Esophagus muscularis mucosa (tissue), 4 donors: ENCODE data around the gene NELFCD. TPM values are rescaled to one million over a fixed set of nuclear protein-coding genes. Genes with fewer than 3 reads are reported as not detected.

ENCODE experiments used
- DNase-seq: peaks from one replicate; pipeline ENCODE4 v3.0.0-alpha.2; 2017; ENCODE audit errors: extremely low spot score
- H3K27ac ChIP-seq, 4 donors: fragments of 200-600 bp; sonication (generic); replicated peaks in 1 of 4; 1 replicate in 3 of 4; 2 replicates in 1 of 4; pipeline ENCODE4 v1.5.1; 2016 to 2019; ENCODE audit warnings: mild to moderate bottlenecking in 1 of 4
- H3K27me3 ChIP-seq, 4 donors: fragments of 200-600 bp; sonication (generic); one replicate each; pipeline versions ENCODE4 v1.5.1 to v1.6.0; 2016 to 2019
- H3K36me3 ChIP-seq, 4 donors: fragments of 200-600 bp; sonication (generic); one replicate each; pipeline ENCODE4 v1.5.1; 2016 to 2019
- H3K4me1 ChIP-seq, 4 donors: fragments of 200-600 bp; sonication (generic); one replicate each; pipeline ENCODE4 v1.5.1; 2016 to 2019
- H3K4me3 ChIP-seq, 4 donors: fragments of 200-600 bp; sonication (generic); 1 replicate in 2 of 4; 2 replicates in 2 of 4; pipeline ENCODE4 v1.5.1; 2016 to 2019; ENCODE audit warnings: mild to moderate bottlenecking in 4 of 4, moderate library complexity in 1 of 4
- H3K9me3 ChIP-seq, 4 donors: fragments of 200-600 bp; sonication (generic); 1 replicate in 3 of 4; 2 replicates in 1 of 4; pipeline ENCODE4 v1.5.1; 2016 to 2019
- CTCF ChIP-seq, 3 experiments: fragments of 200-600 bp in 2 of 3; fragments of 450-650 bp in 1 of 3; sonication (generic) in 2 of 3; IDR thresholded peaks; one replicate each; pipeline ENCODE4 v1.5.1; 2017 to 2019; ENCODE audit warnings: antibody characterized with exemption in 3 of 3, mild to moderate bottlenecking in 2 of 3, moderate library complexity in 1 of 3
- EP300 ChIP-seq: sonication (generic); formaldehyde crosslinking; IDR thresholded peaks from one replicate; pipeline ENCODE4 v1.6.1; 2017; ENCODE audit warnings: antibody characterized with exemption
- POLR2A ChIP-seq: fragments of 450-650 bp; IDR thresholded peaks from one replicate; pipeline ENCODE4 v1.6.1; 2017; ENCODE audit warnings: antibody characterized with exemption, moderate library complexity, mild to moderate bottlenecking, low read depth
- POLR2AphosphoS5 ChIP-seq, 2 donors: sonication (generic); formaldehyde crosslinking; IDR thresholded peaks; one replicate each; pipeline ENCODE4 v1.6.1; 2017; ENCODE audit warnings: antibody characterized with exemption in 2 of 2
- WGBS: methylation state at CpG from one replicate; pipeline ENCODE4 v1.1.5; 2018; 5-methylcytosine and 5-hydroxymethylcytosine counted together
- intact Hi-C: fragments of 100-400 bp; cut with DNase I; formaldehyde crosslinking; loops from one replicate; pipeline ENCODE4 v1.15.1; 2023
- total RNA-seq, 4 donors: library from RNA; depleted of rRNA; stranded (reverse); fragments of >200 nt; gene quantifications; one replicate each; pipeline versions ENCODE4 v1.1.0 to v1.2.1, GENCODE V29; 2016

NELFCD gene
- total RNA-seq, 4 donors from 2014 or later, result 30.5 to 41.5 (median 34.9) TPM

GRCh38 chr20:59026904-59027740 is 46.1 kb downstream of the NELFCD start:
- intact Hi-C loops, result no loop called here
- Histone ChIP-seq H3K4me1 (peaks cover 39 to 55% (median 54%) of the 10 kb centered on the region in 4 donors), H3K36me3 (peaks cover 28 to 85% (median 63%) of the 10 kb centered on the region in 4 donors), H3K27me3 (no peaks in the 10 kb centered on the region), H3K4me3 (no peak overlapping the region), H3K27ac (no peak overlapping the region), H3K9me3 (no peaks in the 10 kb centered on the region)
- WGBS, result 79% methylated on average over 5 of the region's 5 CpGs
- TF ChIP-seq POLR2AphosphoS5 (IDR thresholded peaks at IDR 0.05) (no peak), EP300 (no peak), CTCF (IDR thresholded peaks at IDR 0.05) (no peak), POLR2A (no peak)
- DNase-seq, result no peak

GRCh38 chr20:59027741-59028320 is 46.8 kb downstream of the NELFCD start:
- Histone ChIP-seq H3K4me1 (peaks cover 39 to 58% (median 56%) of the 10 kb centered on the region in 4 donors), H3K27me3 (no peaks in the 10 kb centered on the region), H3K9me3 (no peaks in the 10 kb centered on the region), H3K27ac (no peak overlapping the region), H3K4me3 (no peak overlapping the region), H3K36me3 (peaks cover 26 to 80% (median 58%) of the 10 kb centered on the region in 4 donors)
- WGBS, result 71% methylated on average over 8 of the region's 8 CpGs
- intact Hi-C loops, result no loop called here
- no peak for TF ChIP-seq POLR2AphosphoS5 (IDR thresholded peaks at IDR 0.05)
- no peak for DNase-seq

- Histone ChIP-seq H3K27me3 (no peaks in the 10 kb centered on the region), H3K36me3 (peaks cover 23 to 70% (median 50%) of the 10 kb centered on the region in 4 donors), H3K9me3 (no peaks in the 10 kb centered on the region), H3K27ac (no peak overlapping the region), H3K4me1 (peaks cover 39 to 63% (median 60%) of the 10 kb centered on the region in 4 donors), H3K4me3 (peak overlapping the region; percentile 6 to 26 (median 7))
- DNase-seq, result no peak
- 31% methylated on average over 2 of the region's 2 CpGs for WGBS
- intact Hi-C loops, result no loop called here
- TF ChIP-seq EP300, result no peak
- TF ChIP-seq CTCF (IDR thresholded peaks at IDR 0.05), result no peak
- no peak for TF ChIP-seq POLR2AphosphoS5 (IDR thresholded peaks at IDR 0.05)
- TF ChIP-seq POLR2A, result no peak
These were observed 47.8 kb downstream of the NELFCD start for GRCh38 chr20:59028812-59029211.

- TF ChIP-seq CTCF (IDR thresholded peaks at IDR 0.05) (no peak), EP300 (no peak), POLR2A (no peak), POLR2AphosphoS5 (IDR thresholded peaks at IDR 0.05) (no peak)
- DNase-seq, result peak; percentile 31
- Histone ChIP-seq H3K4me3 (peak overlapping the region; percentile 79 to 89 (median 86)), H3K27ac (peak overlapping the region; percentile 87 to 93 (median 90)), H3K9me3 (no peaks in the 10 kb centered on the region), H3K4me1 (peaks cover 39 to 63% (median 60%) of the 10 kb centered on the region in 4 donors), H3K27me3 (no peaks in the 10 kb centered on the region), H3K36me3 (peaks cover 18 to 67% (median 47%) of the 10 kb centered on the region in 4 donors)
- intact Hi-C loops, result loop anchor here (5.0 to 10.0 kb wide), 3 partner anchors 49 to 726 kb away; partner anchors contain the start of genes NELFCD and RAB22A
- 78% methylated on average over 7 of the region's 7 CpGs for WGBS
These were observed 50.0 kb downstream of the NELFCD start for GRCh38 chr20:59030911-59031563.
